NCI-H2029 treated with DMSO at 0.1 percent for 48 hours (cell line): ENCODE data around the gene ECE1.
"Not testable (repeated sequence)": the region's sequence is repeated elsewhere in the genome, so short reads cannot be mapped to it uniquely, and the experiment has no call there.

Experiments
- DNase-seq: peaks from one replicate; lab custom pipeline; 2025; lab: John Stamatoyannopoulos, UW

The ECE1 gene

GRCh38 chr1:21219674-21220073 is 70.6 kb downstream of the ECE1 start:
- no peak for DNase-seq

GRCh38 chr1:21217812-21218596 is 72.3 kb downstream of the ECE1 start:
- no peak for DNase-seq

GRCh38 chr1:21216835-21217811 is 73.1 kb downstream of the ECE1 start:
- DNase-seq, result no peak

GRCh38 chr1:21212126-21212525 is 78.1 kb downstream of the ECE1 start:
- DNase-seq, result no peak

GRCh38 chr1:21208137-21208700 is 82.0 kb downstream of the ECE1 start:
- not testable (repeated sequence) for DNase-seq

GRCh38 chr1:21206117-21206516 is 84.1 kb downstream of the ECE1 start:
- DNase-seq, result no peak

- no peak for DNase-seq
Observed at GRCh38 chr1:21205416-21205815, 84.8 kb downstream of the ECE1 start.

GRCh38 chr1:21201650-21202049 is 88.6 kb downstream of the ECE1 start:
- no peak for DNase-seq

GRCh38 chr1:21201238-21201637 is 89.0 kb downstream of the ECE1 start:
- DNase-seq, result not testable (repeated sequence)

GRCh38 chr1:21200767-21201166 is 89.5 kb downstream of the ECE1 start:
- no peak for DNase-seq

- no peak for DNase-seq
Observed at GRCh38 chr1:21198929-21199328, 91.3 kb downstream of the ECE1 start.

- no peak for DNase-seq
Observed at GRCh38 chr1:21192871-21193270, 97.4 kb downstream of the ECE1 start.

GRCh38 chr1:21192284-21192683 is 98.0 kb downstream of the ECE1 start:
- DNase-seq, result no peak

- not testable (repeated sequence) for DNase-seq
Observed at GRCh38 chr1:21190771-21191170, 99.5 kb downstream of the ECE1 start.

- peak; percentile 33 for DNase-seq
Observed at GRCh38 chr1:21189906-21190500, 100.3 kb downstream of the ECE1 start.

- DNase-seq, result no peak
Observed at GRCh38 chr1:21189421-21189820, 100.8 kb downstream of the ECE1 start.

- peak; percentile 72 for DNase-seq
Observed at GRCh38 chr1:21188235-21188634, 102.0 kb downstream of the ECE1 start.

- DNase-seq, result no peak
Observed at GRCh38 chr1:21185221-21185731, 105.0 kb downstream of the ECE1 start.

GRCh38 chr1:21184276-21184675 is 106.0 kb downstream of the ECE1 start:
- no peak for DNase-seq

- no peak for DNase-seq
Observed at GRCh38 chr1:21182181-21182731, 108.0 kb downstream of the ECE1 start.

- not testable (repeated sequence) for DNase-seq
Observed at GRCh38 chr1:21178271-21178670, 112.0 kb downstream of the ECE1 start.
